ENCODE measurements around the gene POLD2. TPM values are rescaled to one million over a fixed set of nuclear protein-coding genes. Genes with fewer than 3 reads are reported as not detected.

POLD2 gene
- 136 and 163 TPM in 2 replicates for total RNA-seq (2012; rRNA removed)
- 142 and 165 TPM in 2 replicates for polyA plus RNA-seq (2012; rRNA removed)
- 137 and 138 TPM in 2 replicates for polyA plus RNA-seq (2012; cell fraction: cytosol; rRNA removed)
- 99.1 and 163 TPM in 2 replicates for polyA plus RNA-seq (2012; cell fraction: nucleus; rRNA removed; ENCODE audit: low replicate concordance)
- Bru-seq, nascent RNA = percentile 59 among the genes with signal in this experiment
- BruChase-seq, experiment 1, labeled RNA remaining after a 6-hour chase = percentile 61 among the genes with signal in this experiment
- BruChase-seq, experiment 2, labeled RNA remaining after a 2-hour chase = percentile 56 among the genes with signal in this experiment
- long read RNA-seq, transcript POLD2-207 (11 exons, 1,659 nt) = minor isoform, 7 of 80 reads
- long read RNA-seq, transcript POLD2-218 (11 exons, 1,619 nt) = major isoform, 33 of 80 reads
- long read RNA-seq, partial matches to known transcripts = 27 of 80 reads
- long read RNA-seq, other reads (novel, unspliced or antisense) = 13 of 80 reads

DNA sequence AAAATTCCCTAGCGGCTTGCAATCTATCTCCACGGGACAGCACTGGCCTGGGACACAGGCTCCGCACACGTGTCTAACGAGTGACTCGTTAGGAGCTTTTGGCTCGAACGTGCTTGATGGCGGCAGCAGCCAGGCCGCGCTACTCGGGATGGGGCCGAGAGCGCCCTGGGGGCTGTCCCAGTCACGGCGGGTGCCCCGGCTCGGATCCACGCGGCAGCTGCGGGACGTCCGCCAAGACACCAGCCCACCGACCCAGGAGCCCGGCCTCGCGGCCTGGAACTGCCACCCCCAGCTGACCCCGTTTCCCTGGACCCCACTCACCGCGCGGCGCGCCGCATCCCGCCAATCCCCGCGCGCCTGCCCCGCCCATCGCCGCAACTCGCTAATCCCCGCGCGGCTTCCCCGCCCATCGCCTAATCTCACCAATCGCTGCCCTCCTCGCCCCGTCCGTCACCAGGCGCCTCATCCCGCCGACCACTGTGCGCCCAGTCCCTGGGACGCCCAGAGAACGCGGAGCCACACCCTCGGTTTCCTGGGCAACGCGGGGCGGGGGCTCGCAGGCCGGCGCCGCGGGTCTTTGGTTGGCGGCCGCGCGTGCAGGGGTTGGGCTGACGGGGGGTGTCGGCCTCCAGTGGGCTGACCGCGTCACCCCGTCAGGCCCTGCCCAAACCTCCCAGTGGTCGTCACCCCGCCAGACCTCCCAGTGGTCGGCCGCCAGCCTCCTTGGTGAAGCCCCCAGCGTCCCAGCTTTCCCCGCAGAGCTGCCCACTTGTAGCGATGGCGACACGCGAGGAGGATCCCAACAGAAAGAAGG lies at the start of gene POLD2:
POLD2 (minus strand) TSS at position 359 of the 814 bp plus-strand sequence. CDS start 1,495 bp downstream, outside the sequence.
- Histone ChIP-seq H3K4me1 (ENCODE audit: control insufficient read depth, insufficient read depth, low read length) (peaks cover 6% of the 10 kb centered on the region), H2BK15ac (ENCODE audit: low read depth, low read length) (no peak within 1 kb of the TSS), H3K27me3 (ENCODE audit: control insufficient read depth, insufficient read depth, low read length) (no peaks in the 10 kb centered on the region), H2AK9ac (replicated peaks; ENCODE audit: low read depth, low read length, poor library complexity) (peak within 1 kb of the TSS; percentile 96), H4K8ac (ENCODE audit: low read depth in 2 of 2, low read length in 2 of 2) (peak within 1 kb of the TSS; percentile 56 to 87), H4K5ac (ENCODE audit: low read depth, low read length) (peak within 1 kb of the TSS; percentile 47), H3K4me3 (ENCODE audit: insufficient read depth, low read depth, low read length) (peak within 1 kb of the TSS; percentile 92), H4K20me1 (ENCODE audit: insufficient read depth, low read length) (no peaks in the 10 kb centered on the region; the same call in 1 of the 2 replicates), H2BK20ac (ENCODE audit: low read depth, low read length) (no peak within 1 kb of the TSS), H2BK120ac (ENCODE audit: low read depth, low read length) (peak within 1 kb of the TSS; percentile 19; the same call in 1 of the 2 replicates), H2AFZ (replicated peaks; ENCODE audit: low read length, poor library complexity) (peak within 1 kb of the TSS; percentile 98), H3K9me3 (ENCODE audit: control insufficient read depth, insufficient read depth, low read length) (peaks cover 4% of the 10 kb centered on the region), H2BK5ac (ENCODE audit: low read depth, low read length, poor library complexity, severe bottlenecking) (peak within 1 kb of the TSS; percentile 76), H3K4ac (ENCODE audit: low read depth, low read length) (peak within 1 kb of the TSS; percentile 83), H4K91ac (ENCODE audit: insufficient read depth, low read depth, low read length) (peak within 1 kb of the TSS; percentile 73), H3K56ac (ENCODE audit: extremely low read depth, insufficient read depth, low read length) (peak within 1 kb of the TSS; percentile 76), H2AK5ac (ENCODE audit: low read depth, low read length) (peak within 1 kb of the TSS; percentile 47; the same call in 1 of the 2 replicates), H3K18ac (ENCODE audit: low read depth, low read length) (peak within 1 kb of the TSS; percentile 0; the same call in 1 of the 2 replicates), H3K9ac (ENCODE audit: low read depth, low read length) (peak within 1 kb of the TSS; percentile 77), H3K14ac (replicated peaks; ENCODE audit: low read depth, low read length) (peak within 1 kb of the TSS; percentile 91), H3K23ac (ENCODE audit: low read depth, low read length) (peak within 1 kb of the TSS; percentile 93), H3K27ac (ENCODE audit: insufficient read depth, low read length) (peak within 1 kb of the TSS; percentile 62), H3K79me1 (ENCODE audit: low read depth in 1 of 2, low read length in 2 of 2) (peaks cover 17 to 44% of the 10 kb centered on the region in 2 experiments), H3K9me1 (ENCODE audit: insufficient read depth, low read length) (peaks cover 16% of the 10 kb centered on the region), H3K36me3 (ENCODE audit: control insufficient read depth, insufficient read depth, low read length) (peaks cover 18% of the 10 kb centered on the region), H3K4me2 (ENCODE audit: low read depth, low read length) (peak within 1 kb of the TSS; percentile 99)
- no TSS peak for BruUV-seq (replicated peaks)
- DNase-seq = peak; percentile 92
- CTCF ChIA-PET = interaction anchor here (1.0 kb wide), 1 partner anchor 73 kb away, joined by 3 read pairs; no protein-coding TSS in a partner anchor
- TF ChIP-seq SMC3 (IDR thresholded peaks at IDR 0.05; ENCODE audit: low read depth, low read length) (0 out of 2 replicates have a peak, but pooled peaks have one; percentile 4), RCOR1 (IDR thresholded peaks at IDR 0.05; ENCODE audit: insufficient replicate concordance, low read length) (peak; percentile 19), BHLHE40 (IDR thresholded peaks at IDR 0.05; ENCODE audit: low read depth, low read length) (peak; percentile 80), MAFK (IDR thresholded peaks at IDR 0.05; ENCODE audit: low read depth, low read length) (no peak), POLR2A (IDR thresholded peaks at IDR 0.05; ENCODE audit: low read depth, low read length) (peak; percentile 61), CEBPB (IDR thresholded peaks at IDR 0.05; ENCODE audit: low read depth, low read length) (no peak), MXI1 (IDR thresholded peaks at IDR 0.05; ENCODE audit: borderline replicate concordance, low read depth, low read length) (peak; percentile 97), MAZ (IDR thresholded peaks at IDR 0.05; ENCODE audit: borderline replicate concordance, low read depth, low read length) (peak; percentile 93), RFX5 (IDR thresholded peaks at IDR 0.05; ENCODE audit: low read depth, low read length) (peak; percentile 85), CHD1 (IDR thresholded peaks at IDR 0.05; ENCODE audit: low read depth, low read length) (no peak), FOS (IDR thresholded peaks at IDR 0.05; ENCODE audit: low read depth, low read length) (no peak)
- TF ChIP-seq, protein P1, sequence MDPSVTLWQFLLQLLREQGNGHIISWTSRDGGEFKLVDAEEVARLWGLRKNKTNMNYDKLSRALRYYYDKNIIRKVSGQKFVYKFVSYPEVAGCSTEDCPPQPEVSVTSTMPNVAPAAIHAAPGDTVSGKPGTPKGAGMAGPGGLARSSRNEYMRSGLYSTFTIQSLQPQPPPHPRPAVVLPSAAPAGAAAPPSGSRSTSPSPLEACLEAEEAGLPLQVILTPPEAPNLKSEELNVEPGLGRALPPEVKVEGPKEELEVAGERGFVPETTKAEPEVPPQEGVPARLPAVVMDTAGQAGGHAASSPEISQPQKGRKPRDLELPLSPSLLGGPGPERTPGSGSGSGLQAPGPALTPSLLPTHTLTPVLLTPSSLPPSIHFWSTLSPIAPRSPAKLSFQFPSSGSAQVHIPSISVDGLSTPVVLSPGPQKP (IDR thresholded peaks at IDR 0.05; ENCODE audit: borderline replicate concordance, low read depth, low read length) = no peak
- TF ChIP-seq, protein P2, sequence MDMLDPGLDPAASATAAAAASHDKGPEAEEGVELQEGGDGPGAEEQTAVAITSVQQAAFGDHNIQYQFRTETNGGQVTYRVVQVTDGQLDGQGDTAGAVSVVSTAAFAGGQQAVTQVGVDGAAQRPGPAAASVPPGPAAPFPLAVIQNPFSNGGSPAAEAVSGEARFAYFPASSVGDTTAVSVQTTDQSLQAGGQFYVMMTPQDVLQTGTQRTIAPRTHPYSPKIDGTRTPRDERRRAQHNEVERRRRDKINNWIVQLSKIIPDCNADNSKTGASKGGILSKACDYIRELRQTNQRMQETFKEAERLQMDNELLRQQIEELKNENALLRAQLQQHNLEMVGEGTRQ (IDR thresholded peaks at IDR 0.05; ENCODE audit: low read depth, low read length) = peak; percentile 67
- POLR2A ChIA-PET (ENCODE audit: unreplicated experiment) = no interaction called here
- in situ Hi-C loops (cut with MboI; ENCODE audit: low sequenced_read_pairs) (loop anchor here (10.0 kb wide), 1 partner anchor 71 kb away; no protein-coding TSS in a partner anchor), dilution Hi-C loops (cut with HindIII; ENCODE audit: low sequenced_read_pairs, unreplicated experiment) (no loop called here), intact Hi-C loops (cut with micrococcal nuclease) (loop anchor here (1.0 to 2.0 kb wide), 2 partner anchors 41 to 51 kb away; partner anchors contain the start of gene POLM)
- peak; percentile 100 for ATAC-seq (ENCODE audit: low read depth)
- 0% methylated on average over 49 of the region's 86 CpGs; no CpG with 5 or more reads in 1 of the 2 experiments for WGBS, 2 experiments (ENCODE audit: extremely low coverage in 2 of 2, insufficient read length in 1 of 2)
